Chondrocyte (in vitro differentiated cells): Measurements from ENCODE around the gene MGAT3. TPM values are rescaled to one million over a fixed set of nuclear protein-coding genes. Genes with fewer than 3 reads are reported as not detected.

Source experiments
- DNase-seq: peaks from one replicate; pipeline ENCODE4 v3.0.0; 2021; ENCODE audit warnings: mixed read lengths, low spot score
- H3K27ac Mint-ChIP-seq: one replicate; pipeline ENCODE4 v1.8.0; 2021; ENCODE audit warnings: mild to moderate bottlenecking, moderate library complexity, mixed read lengths; ENCODE audit not compliant: unreplicated experiment
- H3K27me3 Mint-ChIP-seq: 2 replicates; pipeline ENCODE4 v1.8.0; 2021; ENCODE audit warnings: low read depth, mixed read lengths
- H3K36me3 Mint-ChIP-seq: 2 replicates; pipeline ENCODE4 v1.8.0; 2021; ENCODE audit warnings: low read depth, mixed read lengths
- H3K4me1 Mint-ChIP-seq: 2 replicates; pipeline ENCODE4 v1.8.0; 2021; ENCODE audit warnings: low read depth, mild to moderate bottlenecking, mixed read lengths
- H3K4me3 Mint-ChIP-seq: one replicate; pipeline ENCODE4 v1.8.0; 2021; ENCODE audit warnings: mild to moderate bottlenecking, moderate library complexity, mixed read lengths; ENCODE audit not compliant: unreplicated experiment
- H3K9me3 Mint-ChIP-seq: 2 replicates; pipeline ENCODE4 v1.8.0; 2021; ENCODE audit warnings: low read depth, mixed read lengths
- CTCF ChIP-seq: fragments of 200-600 bp; sonication (generic); IDR thresholded peaks from 2 replicates; pipeline ENCODE4 v1.5.0; 2021; ENCODE audit warnings: antibody characterized with exemption, mild to moderate bottlenecking, moderate library complexity
- total RNA-seq: library from RNA; stranded (reverse); gene quantifications from 3 replicates; pipeline ENCODE4 v1.2.1, GENCODE V29; 2021

The MGAT3 gene
- total RNA-seq, 1 donor from 2014 or later = 6.1 TPM

DNA sequence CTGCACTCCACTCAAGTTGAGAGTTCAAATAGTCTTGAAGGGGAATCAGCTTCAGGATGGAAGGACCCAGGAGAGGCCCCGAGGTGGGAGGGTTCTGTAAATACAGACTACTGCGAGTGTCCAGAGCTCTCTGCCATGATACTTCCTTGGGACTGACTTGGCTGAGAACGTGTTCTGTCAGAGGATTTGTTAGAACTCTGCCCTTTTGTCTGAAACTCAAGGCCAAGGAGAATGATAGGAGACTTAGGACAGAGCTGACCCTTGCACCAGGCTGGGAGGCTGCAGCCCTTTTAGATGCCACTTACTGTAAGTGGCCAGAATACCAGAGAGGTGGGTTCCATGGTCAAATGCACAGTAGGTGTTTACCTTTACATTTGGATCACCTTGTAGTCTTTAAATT is 60.7 kb downstream of the MGAT3 start:
- H3K27ac Mint-ChIP-seq = peak overlapping the region; percentile 67
- H3K36me3 Mint-ChIP-seq = peaks cover 32% of the 10 kb centered on the region
- H3K4me3 Mint-ChIP-seq = no peak overlapping the region

GRCh38 chr22:39518144-39518786 is 61.5 kb downstream of the MGAT3 start:
- H3K4me3 Mint-ChIP-seq = peak overlapping the region; percentile 90
- peaks cover 36% of the 10 kb centered on the region for H3K4me1 Mint-ChIP-seq
- no peak for TF ChIP-seq CTCF
- no peaks in the 10 kb centered on the region for H3K9me3 Mint-ChIP-seq
- H3K27me3 Mint-ChIP-seq = no peaks in the 10 kb centered on the region
- H3K27ac Mint-ChIP-seq = peak overlapping the region; percentile 99
- peaks cover 34% of the 10 kb centered on the region for H3K36me3 Mint-ChIP-seq
- no peak for DNase-seq

More for the DNA sequence above, 60.7 kb downstream of the MGAT3 start:
- Mint-ChIP-seq H3K9me3 (no peaks in the 10 kb centered on the region), H3K4me1 (peaks cover 28% of the 10 kb centered on the region), H3K27me3 (no peaks in the 10 kb centered on the region)
- DNase-seq = no peak
- TF ChIP-seq CTCF = no peak

DNA sequence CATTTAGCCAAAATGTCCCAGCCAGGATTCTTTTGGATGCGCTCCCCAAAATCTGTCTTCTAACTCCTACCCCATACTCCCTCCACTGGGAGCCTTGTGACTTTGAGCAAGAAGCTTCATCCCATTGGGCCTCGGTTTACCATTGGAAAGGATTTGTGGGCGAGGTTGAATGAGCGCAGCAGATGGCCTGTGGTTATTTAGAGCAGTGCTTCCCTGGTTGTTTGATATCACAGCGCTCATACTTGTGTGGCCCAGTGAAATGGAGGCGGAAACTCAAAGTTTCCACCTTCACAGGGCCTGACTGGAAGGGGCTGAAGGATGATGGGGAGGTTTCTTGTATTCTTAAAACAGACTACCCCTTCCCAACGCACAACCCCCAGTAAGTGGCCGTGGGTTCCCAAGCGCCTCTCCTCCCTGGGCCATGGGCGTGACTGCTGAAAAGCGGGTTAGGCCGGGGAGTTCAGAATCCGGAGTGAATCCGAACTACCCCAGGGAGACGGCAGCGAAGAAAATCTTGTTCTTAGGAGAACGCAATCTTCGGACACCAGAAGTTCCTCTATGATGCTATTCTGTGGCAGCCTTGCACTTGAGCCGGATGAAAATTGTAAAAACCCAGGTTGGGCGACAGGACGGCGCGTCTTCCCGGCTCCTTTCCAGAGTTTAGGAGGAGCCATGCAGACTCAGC is 62.3 kb downstream of the MGAT3 start:
- Mint-ChIP-seq H3K9me3 (no peaks in the 10 kb centered on the region), H3K36me3 (peaks cover 35% of the 10 kb centered on the region), H3K27ac (peak overlapping the region; percentile 99), H3K4me1 (peaks cover 39% of the 10 kb centered on the region), H3K27me3 (no peaks in the 10 kb centered on the region), H3K4me3 (peak overlapping the region; percentile 90)
- TF ChIP-seq CTCF = no peak
- DNase-seq = no peak

- H3K27me3 Mint-ChIP-seq = no peaks in the 10 kb centered on the region
Observed at GRCh38 chr22:39519681-39520225, 62.9 kb downstream of the MGAT3 start.

More at GRCh38 chr22:39519681-39520225, 62.9 kb downstream of the MGAT3 start:
- DNase-seq = peak; percentile 98
- H3K36me3 Mint-ChIP-seq = peaks cover 36% of the 10 kb centered on the region
- peak overlapping the region; percentile 90 for H3K4me3 Mint-ChIP-seq
- peak; percentile 71 for TF ChIP-seq CTCF
- H3K4me1 Mint-ChIP-seq = peaks cover 43% of the 10 kb centered on the region
- H3K9me3 Mint-ChIP-seq = no peaks in the 10 kb centered on the region
- peak overlapping the region; percentile 99 for H3K27ac Mint-ChIP-seq
